ENCODE measurements around the gene C1QL4.
A peak's percentile ranks its signal among the peaks of the same experiment; 100 is the strongest.

Gene C1QL4

DNA sequence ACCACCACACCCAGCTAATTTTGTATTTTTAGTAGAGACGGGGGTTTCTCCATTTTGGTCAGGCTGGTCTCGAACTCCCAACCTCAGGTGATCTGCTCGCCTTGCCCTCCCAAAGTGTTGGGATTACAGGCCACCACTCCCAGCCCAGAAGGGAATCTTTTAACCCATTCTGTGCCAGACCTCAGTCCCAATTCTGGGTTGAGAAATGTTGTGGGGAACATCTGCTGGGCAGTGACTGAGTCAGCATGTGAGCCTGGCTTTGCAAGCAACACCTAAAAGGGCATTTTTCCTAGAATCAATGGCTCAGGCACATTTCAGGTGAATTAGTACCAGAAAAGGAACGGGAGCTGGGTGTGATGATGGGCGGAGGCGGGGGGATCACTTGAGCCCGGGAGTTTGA, 22.7 kb upstream of the C1QL4 start:
- Histone ChIP-seq H3K4me1 (ENCODE audit: insufficient read depth, low read length) (peaks cover 6% of the 10 kb centered on the region), H3K36me3 (ENCODE audit: insufficient read depth, low read length) (no peaks in the 10 kb centered on the region), H3K9ac (ENCODE audit: low read depth, low read length) (no peak overlapping the region), H3K9me3 (ENCODE audit: insufficient read depth, low read length, severe bottlenecking) (no peaks in the 10 kb centered on the region), H2AFZ (ENCODE audit: low read depth, low read length) (no peak overlapping the region), H3K27me3 (ENCODE audit: insufficient read depth, low read length, poor library complexity) (no peaks in the 10 kb centered on the region), H3K27ac (ENCODE audit: low read length) (no peak overlapping the region), H4K20me1 (ENCODE audit: insufficient read depth, low read length) (no peaks in the 10 kb centered on the region), H3K79me2 (ENCODE audit: insufficient read depth, low read length) (no peaks in the 10 kb centered on the region), H3K4me3 (ENCODE audit: low read depth in 1 of 2, low read length in 2 of 2) (no peak overlapping the region), H3K4me2 (ENCODE audit: insufficient read depth, low read length) (no peak overlapping the region)
- DNase-seq (no peak), ATAC-seq (ENCODE audit: insufficient read depth, low read depth) (no peak)
- TF ChIP-seq, protein P1, sequence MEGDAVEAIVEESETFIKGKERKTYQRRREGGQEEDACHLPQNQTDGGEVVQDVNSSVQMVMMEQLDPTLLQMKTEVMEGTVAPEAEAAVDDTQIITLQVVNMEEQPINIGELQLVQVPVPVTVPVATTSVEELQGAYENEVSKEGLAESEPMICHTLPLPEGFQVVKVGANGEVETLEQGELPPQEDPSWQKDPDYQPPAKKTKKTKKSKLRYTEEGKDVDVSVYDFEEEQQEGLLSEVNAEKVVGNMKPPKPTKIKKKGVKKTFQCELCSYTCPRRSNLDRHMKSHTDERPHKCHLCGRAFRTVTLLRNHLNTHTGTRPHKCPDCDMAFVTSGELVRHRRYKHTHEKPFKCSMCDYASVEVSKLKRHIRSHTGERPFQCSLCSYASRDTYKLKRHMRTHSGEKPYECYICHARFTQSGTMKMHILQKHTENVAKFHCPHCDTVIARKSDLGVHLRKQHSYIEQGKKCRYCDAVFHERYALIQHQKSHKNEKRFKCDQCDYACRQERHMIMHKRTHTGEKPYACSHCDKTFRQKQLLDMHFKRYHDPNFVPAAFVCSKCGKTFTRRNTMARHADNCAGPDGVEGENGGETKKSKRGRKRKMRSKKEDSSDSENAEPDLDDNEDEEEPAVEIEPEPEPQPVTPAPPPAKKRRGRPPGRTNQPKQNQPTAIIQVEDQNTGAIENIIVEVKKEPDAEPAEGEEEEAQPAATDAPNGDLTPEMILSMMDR (IDR thresholded peaks at IDR 0.05; ENCODE audit: borderline replicate concordance, extremely low read depth, low read length, poor library complexity, severe bottlenecking): no peak
- no peak for TF ChIP-seq EZH2 (IDR thresholded peaks at IDR 0.05; ENCODE audit: borderline replicate concordance, low read depth, low read length, severe bottlenecking)

- no peaks in the 10 kb centered on the region for H3K9me3 ChIP-seq (ENCODE audit: insufficient read depth, low read length, severe bottlenecking)
- no peaks in the 10 kb centered on the region for H4K20me1 ChIP-seq (ENCODE audit: insufficient read depth, low read length)
- H3K4me1 ChIP-seq (ENCODE audit: insufficient read depth, low read length): peaks cover 6% of the 10 kb centered on the region
- no peaks in the 10 kb centered on the region for H3K36me3 ChIP-seq (ENCODE audit: insufficient read depth, low read length)
- no peak overlapping the region for H3K27ac ChIP-seq (ENCODE audit: low read length)
- no peak overlapping the region for H3K4me2 ChIP-seq (ENCODE audit: insufficient read depth, low read length)
- DNase-seq: peak; percentile 76
- H3K79me2 ChIP-seq (ENCODE audit: insufficient read depth, low read length): no peaks in the 10 kb centered on the region
- H2AFZ ChIP-seq (ENCODE audit: low read depth, low read length): no peak overlapping the region
- no peaks in the 10 kb centered on the region for H3K27me3 ChIP-seq (ENCODE audit: insufficient read depth, low read length, poor library complexity)
- no peak overlapping the region for H3K9ac ChIP-seq (ENCODE audit: low read depth, low read length)
- TF ChIP-seq, protein P1 (IDR thresholded peaks at IDR 0.05; ENCODE audit: borderline replicate concordance, extremely low read depth, low read length, poor library complexity, severe bottlenecking): peak; percentile 89
- no peak for TF ChIP-seq EZH2 (IDR thresholded peaks at IDR 0.05; ENCODE audit: borderline replicate concordance, low read depth, low read length, severe bottlenecking)
- peak; percentile 99 for ATAC-seq (ENCODE audit: insufficient read depth, low read depth)
- H3K4me3 ChIP-seq (ENCODE audit: low read depth in 1 of 2, low read length in 2 of 2): no peak overlapping the region
Observed at GRCh38 chr12:49358483-49359141, 21.6 kb upstream of the C1QL4 start.

- Histone ChIP-seq H3K4me2 (ENCODE audit: insufficient read depth, low read length) (no peak overlapping the region), H3K27me3 (ENCODE audit: insufficient read depth, low read length, poor library complexity) (no peaks in the 10 kb centered on the region), H3K36me3 (ENCODE audit: insufficient read depth, low read length) (no peaks in the 10 kb centered on the region), H3K9ac (ENCODE audit: low read depth, low read length) (no peak overlapping the region), H3K9me3 (ENCODE audit: insufficient read depth, low read length, severe bottlenecking) (no peaks in the 10 kb centered on the region), H3K79me2 (ENCODE audit: insufficient read depth, low read length) (no peaks in the 10 kb centered on the region), H3K4me1 (ENCODE audit: insufficient read depth, low read length) (peaks cover 6% of the 10 kb centered on the region), H3K27ac (ENCODE audit: low read length) (no peak overlapping the region), H4K20me1 (ENCODE audit: insufficient read depth, low read length) (no peaks in the 10 kb centered on the region), H3K4me3 (ENCODE audit: low read depth in 1 of 2, low read length in 2 of 2) (no peak overlapping the region), H2AFZ (ENCODE audit: low read depth, low read length) (no peak overlapping the region)
- ATAC-seq (ENCODE audit: insufficient read depth, low read depth) (no peak), DNase-seq (no peak)
- TF ChIP-seq, protein P1 (IDR thresholded peaks at IDR 0.05; ENCODE audit: borderline replicate concordance, extremely low read depth, low read length, poor library complexity, severe bottlenecking): peak; percentile 53
- TF ChIP-seq EZH2 (IDR thresholded peaks at IDR 0.05; ENCODE audit: borderline replicate concordance, low read depth, low read length, severe bottlenecking): no peak
Observed at GRCh38 chr12:49357103-49357678, 20.2 kb upstream of the C1QL4 start.
